HG03442 (cell line): ENCODE data around the gene HLCS.
"Not testable (repeated sequence)": the region's sequence is repeated elsewhere in the genome, so short reads cannot be mapped to it uniquely, and the experiment has no call there.

Experiments used
- ATAC-seq: cut with Tn5 transposase; IDR thresholded peaks from one replicate; pipeline ENCODE4 v1.9.1; 2021; ENCODE audit warnings: mild to moderate bottlenecking, moderate library complexity; ENCODE audit not compliant: unreplicated experiment

The HLCS gene

DNA sequence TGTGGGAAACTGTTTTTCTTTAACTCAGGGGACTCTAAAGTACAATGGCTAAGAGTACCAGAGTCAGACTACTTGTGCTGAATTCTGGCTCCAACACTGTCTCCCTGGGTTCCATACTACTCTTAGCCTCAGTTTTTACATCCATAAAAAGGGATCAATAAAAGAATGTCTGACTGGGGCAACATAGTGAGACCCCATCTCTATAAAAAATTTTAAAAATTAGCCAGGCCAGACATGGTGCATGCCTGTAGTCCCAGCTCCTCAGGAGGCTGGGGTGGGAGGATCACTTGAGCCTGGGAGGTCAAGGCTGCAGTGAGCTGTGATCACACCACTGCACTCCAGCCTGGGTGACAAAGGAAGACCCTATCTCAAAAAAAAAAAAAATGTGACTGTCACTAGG is 150.4 kb downstream of the HLCS start:
- ATAC-seq: not testable (repeated sequence)

DNA sequence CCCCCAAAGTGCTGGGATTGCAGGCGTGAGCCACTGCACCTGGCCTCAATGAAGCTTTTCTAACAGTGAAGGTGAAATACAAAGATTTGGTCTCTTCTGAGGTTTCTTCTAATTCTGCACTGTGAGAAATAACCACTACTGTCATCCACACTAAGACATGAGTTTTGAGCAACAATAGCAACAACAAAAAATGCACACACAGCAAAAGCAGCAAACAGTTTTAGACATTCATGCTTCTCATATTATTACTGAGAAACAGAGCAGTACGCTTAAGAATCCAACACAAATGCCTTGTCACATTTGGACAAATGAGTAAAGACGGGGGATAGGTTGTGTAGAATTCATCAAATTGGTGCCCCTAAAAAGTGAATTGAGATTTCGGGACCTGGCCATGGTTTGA is 151.2 kb downstream of the HLCS start:
- no peak for ATAC-seq

DNA sequence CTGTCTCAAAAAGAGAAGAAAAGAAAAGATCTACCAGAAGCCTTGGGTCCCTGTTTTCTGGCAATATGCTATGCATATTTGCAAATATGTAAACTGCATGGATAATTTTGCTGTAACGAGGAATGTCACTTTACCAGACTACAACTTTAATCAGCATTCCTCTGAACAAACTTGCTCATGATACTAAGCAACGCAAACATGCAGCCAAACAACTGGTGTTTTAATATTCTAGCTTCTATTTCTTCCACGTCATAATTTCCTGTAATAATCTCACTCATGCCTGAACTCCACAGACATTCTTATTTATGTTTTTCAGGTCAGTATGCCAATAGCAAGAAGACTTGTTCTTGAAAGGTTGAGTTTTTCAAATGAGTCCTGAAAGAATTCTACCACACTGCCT is 153.4 kb downstream of the HLCS start:
- no peak for ATAC-seq

DNA sequence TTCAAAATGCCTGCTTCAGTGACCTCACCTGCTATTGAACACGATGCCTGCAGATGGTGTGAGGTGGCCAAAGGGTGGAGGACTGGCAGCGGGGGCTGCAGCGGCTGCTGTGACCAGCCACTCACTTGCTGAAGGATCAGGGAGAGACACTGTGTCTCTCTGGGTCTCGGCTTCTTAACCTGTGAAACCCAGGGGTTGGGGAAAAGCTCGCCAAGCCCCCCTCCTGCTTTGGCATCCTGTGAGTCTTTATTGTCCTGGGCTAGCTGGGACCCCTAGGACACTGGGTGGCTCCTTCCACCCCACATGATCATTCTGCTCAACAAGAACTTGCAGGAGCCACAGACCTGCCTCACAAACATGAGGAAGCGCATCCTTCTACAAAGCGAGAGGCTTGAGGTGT is 154.7 kb downstream of the HLCS start:
- ATAC-seq: no peak

DNA sequence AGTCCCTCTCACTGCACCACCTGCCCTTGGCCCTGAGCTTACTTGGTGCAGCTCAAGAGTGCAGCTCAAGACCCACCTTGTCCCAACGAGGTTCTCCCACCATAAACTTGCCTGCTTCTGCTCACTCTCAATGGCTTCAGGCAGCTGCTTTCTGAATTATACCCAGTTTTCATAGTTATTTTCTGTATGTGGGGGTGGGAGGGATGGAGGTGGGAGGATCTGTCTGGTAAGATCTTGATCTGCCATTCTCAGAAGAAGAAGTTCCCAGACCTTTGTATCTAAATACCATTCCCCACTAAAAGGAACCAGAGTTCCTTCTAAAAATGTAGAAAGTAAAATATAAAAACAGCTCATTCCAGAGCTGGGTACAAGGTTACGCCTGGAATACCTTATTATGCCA is 156.0 kb downstream of the HLCS start:
- ATAC-seq: no peak

DNA sequence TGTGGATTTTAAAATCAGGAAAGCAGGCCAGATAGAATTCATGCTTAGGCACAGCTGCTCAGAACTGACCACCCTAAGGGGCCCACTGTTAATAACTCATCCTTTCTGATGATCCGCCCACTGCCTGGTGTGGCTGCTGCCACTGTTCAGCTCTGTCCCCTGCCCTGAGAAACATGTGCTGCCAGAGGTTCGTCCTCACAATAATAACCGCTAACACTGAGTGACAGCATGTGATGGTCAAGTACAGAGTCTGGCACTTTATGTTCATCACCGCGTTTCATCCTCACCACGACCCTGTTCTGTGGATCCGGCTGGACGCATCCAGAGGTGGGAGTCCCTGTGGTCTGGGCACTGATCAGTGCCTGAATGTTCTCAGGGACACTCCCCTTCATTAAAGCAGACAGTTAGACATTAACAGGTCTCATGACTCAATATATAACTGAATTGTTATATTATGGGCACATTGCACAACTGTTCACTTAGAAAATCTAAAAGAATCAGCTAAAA is 159.0 kb downstream of the HLCS start:
- ATAC-seq: no peak

DNA sequence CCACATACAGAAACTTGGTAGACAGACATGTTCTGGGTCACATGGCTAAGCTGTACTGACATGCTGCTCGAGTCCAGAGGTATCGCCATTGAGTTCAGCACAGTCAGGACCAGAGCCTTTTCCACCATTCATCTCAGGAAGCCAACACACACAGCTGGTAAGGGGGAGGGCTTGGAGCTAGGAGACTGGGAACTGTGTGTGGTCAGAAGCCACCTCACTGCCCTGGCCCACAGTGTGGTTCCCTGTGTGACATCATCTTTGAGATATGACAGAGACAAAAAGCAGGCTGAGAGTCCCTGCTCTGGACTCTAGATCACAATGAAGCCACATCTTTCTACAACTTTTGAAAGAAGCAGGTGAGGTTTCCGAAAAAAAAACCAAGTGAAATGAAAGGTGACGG is 160.4 kb downstream of the HLCS start:
- ATAC-seq: no peak

DNA sequence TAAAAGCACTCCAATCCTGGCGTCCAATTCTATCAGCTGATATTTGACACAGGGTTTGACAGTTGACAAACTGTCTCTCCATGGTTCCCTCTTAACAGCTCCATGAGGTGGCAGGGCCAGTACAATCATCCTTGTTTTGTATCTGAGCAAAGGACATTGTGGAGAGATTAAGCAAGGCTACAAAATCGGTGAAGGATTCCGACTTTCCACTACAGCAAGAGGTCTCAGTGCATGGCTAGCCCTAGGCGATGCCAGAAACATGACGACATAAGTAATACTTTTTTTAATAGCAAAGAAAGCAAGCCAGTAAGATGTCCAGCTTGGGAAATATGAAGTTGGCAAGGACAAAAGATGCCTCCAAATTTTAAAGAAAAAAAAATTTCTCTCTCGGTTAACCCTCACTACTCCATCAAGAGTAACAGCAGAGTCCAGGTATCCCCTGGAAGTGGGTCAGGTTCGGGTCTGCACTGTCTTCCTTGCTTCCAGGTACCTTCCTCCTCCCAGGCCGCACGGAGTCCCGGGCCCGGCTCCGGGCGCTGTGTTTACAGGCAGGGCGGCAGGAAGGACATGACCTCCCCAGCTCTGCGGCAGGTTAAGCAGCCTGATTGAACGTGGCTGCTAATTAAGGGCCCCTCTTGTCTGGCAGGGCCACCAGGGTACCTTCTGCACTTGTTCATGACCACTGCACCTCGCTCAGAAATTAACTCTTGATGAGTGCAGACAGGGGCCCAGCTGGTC is 161.4 kb downstream of the HLCS start:
- no peak for ATAC-seq

DNA sequence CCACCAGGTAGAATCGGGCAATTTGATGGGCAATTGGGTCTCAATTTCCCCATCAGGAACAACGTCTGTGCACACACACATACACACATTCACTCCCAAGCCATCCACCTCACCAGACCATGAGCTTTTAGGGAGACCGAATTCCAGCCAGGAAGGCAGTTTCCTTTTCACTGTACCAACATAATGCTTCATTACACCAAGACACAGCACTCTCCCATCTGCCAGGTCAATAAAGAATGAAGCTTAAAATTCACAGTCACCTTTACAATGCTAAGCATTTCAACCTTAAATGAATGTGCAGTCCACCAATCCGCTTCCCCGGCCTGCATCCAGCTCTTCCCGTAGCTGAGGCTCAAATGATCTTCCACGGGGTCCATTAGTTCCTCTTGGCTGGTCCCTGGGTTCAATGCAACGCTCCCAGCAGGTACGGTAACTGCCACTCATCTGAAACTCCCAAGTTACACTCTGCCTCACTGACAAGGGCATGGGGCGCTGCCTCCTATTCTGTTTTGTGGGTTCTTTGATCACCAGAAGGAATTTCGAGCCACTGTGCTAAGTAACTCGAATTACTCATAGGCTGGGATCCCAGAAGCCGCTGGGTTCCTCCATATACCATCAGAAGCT is 162.5 kb downstream of the HLCS start:
- no peak for ATAC-seq

DNA sequence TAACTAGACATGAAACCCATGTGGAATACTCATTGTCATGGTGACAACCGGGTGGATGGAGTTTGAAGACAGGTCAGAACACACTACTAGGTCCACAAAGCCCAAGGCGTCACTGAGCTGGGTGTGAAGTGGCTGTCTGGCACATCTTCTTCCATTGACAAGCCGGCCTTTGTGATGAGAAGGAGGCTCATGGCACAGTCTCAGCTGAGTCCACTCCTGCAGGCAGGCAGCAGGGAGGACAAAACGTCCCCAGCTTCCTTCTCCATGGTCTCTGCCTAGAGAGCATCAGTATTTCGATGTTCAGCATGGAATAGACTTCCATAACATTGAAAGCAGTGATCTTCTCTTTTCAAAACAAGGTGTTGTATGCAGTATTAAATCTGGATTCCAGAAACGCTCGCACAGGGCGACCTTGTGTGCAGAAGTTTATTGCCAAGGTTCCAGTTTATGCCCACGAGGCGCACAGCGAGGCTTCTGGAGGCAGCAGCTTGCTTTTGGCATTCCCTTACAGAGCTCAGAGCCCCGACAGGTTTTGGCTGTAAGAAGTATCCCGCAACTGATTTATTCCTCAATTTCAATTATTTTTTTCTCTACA is 163.3 kb downstream of the HLCS start:
- ATAC-seq: no peak

DNA sequence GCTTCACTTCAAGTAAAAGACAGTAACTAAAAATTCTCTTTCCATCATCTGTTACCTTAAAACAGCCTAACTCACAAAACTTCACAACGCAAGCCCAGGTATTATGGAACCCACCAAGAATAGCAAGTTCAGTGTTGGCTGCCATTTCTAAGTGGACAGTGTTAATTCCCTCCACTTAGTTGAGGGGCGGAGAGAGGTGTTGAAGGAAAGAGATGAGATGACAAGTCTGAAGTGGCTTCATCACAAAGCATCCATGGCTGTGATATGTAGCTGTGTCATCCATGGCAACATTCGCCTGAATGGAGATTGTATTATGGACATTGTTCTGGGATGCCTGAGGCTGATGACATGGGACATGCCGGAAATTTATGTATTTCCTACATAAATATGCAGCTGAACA is 165.7 kb downstream of the HLCS start:
- no peak for ATAC-seq

DNA sequence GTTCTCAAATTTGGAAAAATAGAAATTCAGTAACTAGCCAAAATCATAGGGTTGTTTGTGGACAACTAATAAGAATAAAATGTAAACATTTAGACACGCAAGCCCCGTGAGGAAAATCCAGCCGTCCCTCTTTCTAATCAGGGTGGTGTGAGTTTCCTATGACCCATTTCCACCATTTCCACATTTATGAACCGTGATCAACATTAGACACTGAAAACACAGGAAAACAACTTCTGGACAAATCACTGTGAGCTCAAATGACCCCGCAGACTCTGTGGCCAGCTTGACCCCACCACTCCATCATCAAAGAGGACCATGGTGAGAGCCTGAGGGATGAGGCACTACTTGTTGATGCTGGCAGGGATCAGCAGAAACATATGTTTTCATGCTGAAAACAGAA is 166.6 kb downstream of the HLCS start:
- no peak for ATAC-seq

DNA sequence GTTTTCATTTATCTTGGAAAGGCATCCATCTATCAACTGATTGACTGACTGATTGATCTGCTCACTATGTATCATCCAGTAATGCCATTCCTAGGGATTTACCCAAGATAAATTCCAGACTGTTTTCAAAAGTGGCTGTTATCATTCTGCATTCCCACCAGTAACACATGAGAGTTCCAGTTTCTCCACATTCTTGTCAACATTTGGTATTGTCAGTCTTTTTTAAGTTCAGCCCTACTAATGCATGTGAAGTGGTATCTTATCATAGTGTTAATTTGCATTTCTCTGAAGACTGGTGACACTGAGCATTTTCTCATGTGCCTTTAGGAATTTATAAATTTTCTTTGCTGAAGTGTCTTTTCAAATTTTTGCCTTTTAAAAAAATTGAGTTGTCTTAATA is 168.0 kb downstream of the HLCS start:
- ATAC-seq: no peak

DNA sequence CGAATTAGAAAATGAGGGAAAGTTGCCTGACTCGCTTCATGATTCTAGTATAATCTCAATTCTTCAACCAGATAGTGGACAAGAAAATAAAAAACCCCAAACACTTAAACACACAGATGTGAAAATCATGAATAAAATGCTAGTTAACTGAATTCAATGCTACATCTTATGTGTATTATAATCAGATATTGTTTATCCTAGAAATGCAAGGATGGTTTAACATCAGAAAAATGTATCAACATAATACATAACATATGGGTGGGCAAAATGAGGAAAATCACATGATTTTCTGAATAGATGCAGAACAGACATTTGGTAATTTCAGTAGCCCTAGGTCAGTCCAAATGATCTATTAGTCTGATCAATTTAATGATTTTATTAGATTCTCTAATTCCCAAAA is 170.4 kb downstream of the HLCS start:
- no peak for ATAC-seq

DNA sequence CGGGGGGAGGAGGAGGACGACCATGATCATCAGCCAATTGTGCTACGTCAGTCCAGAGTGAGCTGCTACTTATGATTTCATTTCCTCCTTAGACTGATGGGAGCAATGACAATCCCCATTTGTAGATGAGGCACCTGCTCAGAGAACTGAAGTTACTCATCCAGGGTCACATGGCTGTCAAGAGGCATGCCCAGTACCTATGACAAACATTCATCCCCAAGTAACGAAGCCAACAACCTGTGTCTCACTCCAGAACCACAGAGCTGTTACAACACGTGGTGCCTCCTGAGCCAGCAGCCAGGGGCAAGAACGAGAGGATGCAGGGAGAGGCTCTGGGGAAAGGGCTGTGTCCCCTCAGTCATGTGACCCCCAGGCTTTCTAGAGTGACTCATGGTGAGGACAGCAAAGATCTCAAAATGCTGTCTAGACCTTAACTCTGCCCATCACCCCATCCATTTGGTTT is 173.9 kb downstream of the HLCS start:
- ATAC-seq: no peak

DNA sequence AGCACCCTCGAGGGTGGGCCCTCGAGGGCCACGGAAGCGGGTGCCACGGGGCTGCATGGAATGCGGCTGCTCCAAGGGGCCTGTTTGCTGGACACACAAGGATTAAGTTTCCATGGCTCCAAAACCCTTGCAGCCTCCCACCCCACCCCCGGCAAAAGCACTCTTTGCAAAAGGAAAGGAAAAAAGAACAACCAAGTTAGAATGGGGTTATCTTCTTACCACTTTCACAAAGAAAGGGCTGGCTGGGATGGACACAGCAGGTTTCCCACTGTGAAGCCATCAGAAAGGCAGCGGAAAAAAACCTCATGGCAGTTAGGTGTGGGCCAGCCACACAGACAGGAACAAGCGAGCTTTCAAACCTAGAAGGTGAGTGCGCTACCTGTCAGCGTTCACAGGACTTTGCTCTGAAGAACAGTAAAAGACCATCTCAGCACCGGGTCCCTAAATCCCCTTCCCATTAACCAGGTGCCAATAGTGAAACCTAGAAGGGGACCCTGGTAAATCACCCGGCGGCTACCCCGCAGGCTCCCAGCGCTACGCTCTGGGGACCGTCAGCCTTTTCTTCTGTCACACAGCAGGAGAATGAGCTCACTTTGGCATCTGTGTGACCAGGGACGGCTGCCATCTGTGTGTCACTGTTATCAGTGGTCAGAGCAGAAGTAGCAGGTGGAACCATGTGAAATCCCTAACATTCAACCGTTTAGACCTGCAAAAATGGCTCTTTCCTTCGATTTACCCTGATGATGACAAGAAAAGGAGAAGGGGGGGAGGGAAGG is 174.6 kb downstream of the HLCS start:
- no peak for ATAC-seq

DNA sequence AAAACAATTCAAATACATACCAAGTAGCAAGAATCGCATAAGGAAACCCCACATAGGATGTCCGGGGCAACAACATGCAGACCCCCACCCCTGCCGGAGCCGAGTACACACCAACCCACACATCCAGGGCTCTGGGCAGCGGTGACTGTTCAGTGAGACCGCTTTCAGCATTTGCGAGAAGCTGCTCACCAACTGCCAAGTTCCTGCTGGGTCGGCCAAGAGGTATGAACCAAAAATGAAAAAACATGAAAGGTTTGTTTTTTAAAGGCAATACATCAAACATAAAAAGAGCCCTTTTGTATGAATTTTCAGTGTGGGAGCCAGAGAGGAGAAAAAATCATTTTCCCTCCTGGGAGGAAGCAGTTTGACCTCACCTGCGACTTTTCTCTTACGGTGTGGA is 175.3 kb downstream of the HLCS start:
- no peak for ATAC-seq

DNA sequence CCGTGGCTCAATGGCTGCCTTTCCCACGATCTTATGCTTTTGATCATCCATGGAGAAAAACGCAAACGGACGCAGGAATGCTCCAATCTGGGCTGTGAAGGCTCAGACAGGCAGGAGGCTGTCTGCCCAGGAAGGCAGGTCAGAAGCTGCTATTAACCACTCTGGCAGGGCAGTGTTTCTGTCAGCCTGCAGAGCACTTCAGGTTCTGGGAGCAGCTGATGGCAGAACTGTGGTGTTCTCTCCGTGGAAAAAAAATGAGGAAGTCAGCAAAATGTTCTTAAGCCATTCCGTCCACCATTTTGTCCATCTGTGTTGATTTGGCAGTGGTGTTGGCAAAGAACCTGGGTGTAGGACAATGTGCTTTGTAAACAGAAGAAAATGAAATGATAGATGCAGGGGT is 175.9 kb downstream of the HLCS start:
- ATAC-seq: no peak

DNA sequence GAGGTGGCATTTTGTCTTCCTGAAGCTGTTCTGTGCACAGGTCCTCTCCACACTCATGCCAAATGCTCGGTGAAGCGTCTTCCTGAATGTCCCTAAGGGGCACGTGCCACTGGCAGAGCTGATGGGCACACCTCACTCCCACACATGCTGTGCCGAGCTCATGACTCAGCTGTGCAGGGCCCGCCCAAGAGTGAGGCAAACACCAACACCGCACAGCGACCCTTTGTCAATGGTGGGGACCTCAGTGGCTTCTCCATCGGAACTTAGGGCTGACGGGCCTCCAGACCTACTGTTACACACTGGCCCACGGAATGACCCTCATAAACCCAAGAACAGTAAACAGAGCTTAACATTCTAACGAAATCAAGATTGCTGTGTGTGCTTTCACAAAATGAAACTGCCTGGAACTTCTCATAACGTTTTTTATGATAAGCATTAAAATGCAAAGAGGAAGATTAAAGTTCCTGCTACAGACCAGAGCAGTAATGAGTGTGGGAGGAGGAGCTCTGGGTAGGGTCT is 178.3 kb downstream of the HLCS start:
- ATAC-seq: no peak

DNA sequence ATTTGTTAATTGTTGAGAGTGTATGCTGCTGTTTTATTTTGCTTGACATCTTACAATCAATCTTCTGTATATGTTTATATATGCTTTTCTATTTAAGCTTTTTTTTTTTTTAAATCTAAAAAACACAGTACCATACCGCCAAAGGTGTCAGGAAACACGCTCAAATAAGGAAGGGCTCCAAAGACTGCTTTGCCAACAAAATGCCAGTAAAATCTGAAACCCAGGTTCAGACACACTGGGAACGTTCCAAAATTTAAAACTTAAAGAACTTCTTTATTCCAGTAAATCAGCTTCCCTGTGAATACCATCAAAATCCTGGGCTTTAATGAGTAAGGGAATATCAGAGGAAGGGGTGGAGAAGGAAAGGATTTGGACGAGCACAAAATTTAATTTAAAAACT is 180.3 kb downstream of the HLCS start:
- ATAC-seq: no peak

DNA sequence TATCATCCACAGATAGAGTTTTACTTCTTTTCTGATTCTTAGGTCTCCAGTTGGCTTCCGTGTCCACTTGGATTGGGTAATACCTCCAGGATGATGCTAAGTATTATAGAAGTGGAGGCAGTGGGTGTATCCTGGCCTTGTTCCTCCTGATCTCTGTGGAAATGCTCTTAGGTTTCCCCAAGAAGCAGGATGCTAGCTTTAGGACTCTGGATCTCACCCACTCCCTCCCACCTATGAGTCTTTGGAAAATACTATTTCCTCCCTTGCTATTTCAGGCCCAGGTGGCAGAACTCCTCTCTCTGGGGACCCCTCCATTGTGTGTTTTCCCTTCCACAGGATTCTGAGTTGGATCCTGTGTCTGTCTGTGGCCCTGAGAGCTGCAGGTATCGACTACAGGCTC is 180.9 kb downstream of the HLCS start:
- no peak for ATAC-seq
